Gastrocnemius medialis (tissue), 4 donors: ENCODE data around the gene PLEKHA1. TPM values are rescaled to one million over a fixed set of nuclear protein-coding genes. Genes with fewer than 3 reads are reported as not detected.

Experiments
- ATAC-seq, 2 donors: fragments of 150-250 bp; one replicate each; pipeline ENCODE4 v1.9.1; 2016
- DNase-seq, 2 donors: peaks; one replicate each; pipeline ENCODE4 v3.0.0-alpha.2; 2019
- H3K27ac ChIP-seq, 4 donors: fragments of 200-600 bp; sonication (generic); 1 replicate in 1 of 4; 2 replicates in 3 of 4; pipeline ENCODE4 v1.5.1; 2016 to 2018; ENCODE audit warnings: mild to moderate bottlenecking in 2 of 4, moderate library complexity in 1 of 4
- H3K27me3 ChIP-seq, 3 donors: fragments of 200-600 bp; sonication (generic) in 2 of 3; 1 replicate in 1 of 3; 2 replicates in 2 of 3; pipeline versions ENCODE4 v1.5.1 to v1.6.0; 2016 to 2019; ENCODE audit warnings: mild to moderate bottlenecking in 1 of 3, moderate library complexity in 1 of 3
- H3K36me3 ChIP-seq, 2 donors: fragments of 200-600 bp; sonication (generic) in 1 of 2; one replicate each; pipeline ENCODE4 v1.5.1; 2017 to 2018
- H3K4me1 ChIP-seq, 2 donors: fragments of 200-600 bp; sonication (generic) in 1 of 2; one replicate each; pipeline ENCODE4 v1.5.1; 2016 to 2017; ENCODE audit warnings: mild to moderate bottlenecking in 2 of 2
- H3K4me3 ChIP-seq, 4 donors: fragments of 200-600 bp; sonication (generic) in 3 of 4; 1 replicate in 1 of 4; 2 replicates in 3 of 4; pipeline ENCODE4 v1.5.1; 2016 to 2019; ENCODE audit warnings: mild to moderate bottlenecking in 2 of 4
- H3K9me3 ChIP-seq, 3 donors: fragments of 200-600 bp; sonication (generic) in 2 of 3; 1 replicate in 1 of 3; 2 replicates in 2 of 3; pipeline ENCODE4 v1.5.1; 2016 to 2019
- CTCF ChIP-seq, 5 experiments: fragments of 450-650 bp in 3 of 5; fragments of 200-600 bp in 2 of 5; sonication (generic) in 2 of 5; IDR thresholded peaks in 4 of 5; conservative IDR thresholded peaks in 1 of 5; 1 replicate in 4 of 5; 2 replicates in 1 of 5; pipeline ENCODE4 v1.5.1; 2016 to 2019; ENCODE audit warnings: antibody characterized with exemption in 5 of 5, mild to moderate bottlenecking in 3 of 5, moderate library complexity in 3 of 5
- POLR2A ChIP-seq, 2 donors: fragments of 450-650 bp; IDR thresholded peaks; one replicate each; pipeline ENCODE4 v1.6.1; 2017; ENCODE audit warnings: antibody characterized with exemption in 2 of 2, mild to moderate bottlenecking in 2 of 2, moderate library complexity in 2 of 2
- in situ Hi-C, 4 donors: fragments of 200-750 bp; cut with MboI; loops; one replicate each; pipeline versions ENCODE4 v1.15.0 to v1.8.0; 2017; ENCODE audit warnings: low sequenced_read_pairs in 4 of 4
- intact Hi-C: fragments of 100-400 bp; cut with DNase I; formaldehyde crosslinking; loops from one replicate; pipeline ENCODE4 v1.15.1; 2023; ENCODE audit warnings: low total_unique reads
- total RNA-seq, 4 donors: library from RNA; depleted of rRNA; stranded (reverse); fragments of >200 nt; gene quantifications; one replicate each; pipeline versions ENCODE4 v1.1.0 to v1.2.3, GENCODE V29; 2016

The PLEKHA1 gene
- total RNA-seq, 4 donors from 2014 or later: 33.7 to 54.0 (median 37.8) TPM

- H3K9me3 ChIP-seq: no peaks in the 10 kb centered on the region
- intact Hi-C loops: loop anchor here (10.0 kb wide), 1 partner anchor 98 kb away; the partner anchor contains the start of gene DMBT1
- peaks cover 32 to 34% of the 10 kb centered on the region in 2 donors for H3K4me1 ChIP-seq
- H3K27ac ChIP-seq: no peak overlapping the region
- ATAC-seq (no peak), DNase-seq (no peak)
- no peaks in the 10 kb centered on the region for H3K27me3 ChIP-seq
- TF ChIP-seq CTCF (IDR thresholded peaks at IDR 0.05 in 4 of 5, conservative IDR thresholded peaks at IDR 0.05 in 1 of 5): no peak
- TF ChIP-seq POLR2A (IDR thresholded peaks at IDR 0.05): no peak
- H3K4me3 ChIP-seq: no peak overlapping the region
- in situ Hi-C loops: no loop called here
- no peaks in the 10 kb centered on the region for H3K36me3 ChIP-seq
Measured at GRCh38 chr10:122466951-122467381, 92.5 kb downstream of the PLEKHA1 start.

GRCh38 chr10:122467701-122468100 is 93.2 kb downstream of the PLEKHA1 start:
- Histone ChIP-seq H3K36me3 (no peaks in the 10 kb centered on the region), H3K4me3 (no peak overlapping the region), H3K4me1 (peaks cover 32 to 34% of the 10 kb centered on the region in 2 donors), H3K9me3 (no peaks in the 10 kb centered on the region), H3K27me3 (no peaks in the 10 kb centered on the region), H3K27ac (no peak overlapping the region)
- TF ChIP-seq POLR2A (IDR thresholded peaks at IDR 0.05): no peak
- ATAC-seq (no peak), DNase-seq (no peak)
- in situ Hi-C loops: no loop called here
- intact Hi-C loops: loop anchor here (10.0 kb wide), 1 partner anchor 97 kb away; the partner anchor contains the start of gene DMBT1

- TF ChIP-seq POLR2A (IDR thresholded peaks at IDR 0.05) (no peak), CTCF (IDR thresholded peaks at IDR 0.05 in 4 of 5, conservative IDR thresholded peaks at IDR 0.05 in 1 of 5) (no peak)
- Histone ChIP-seq H3K4me1 (peaks cover 27 to 30% of the 10 kb centered on the region in 2 donors), H3K9me3 (no peaks in the 10 kb centered on the region), H3K4me3 (no peak overlapping the region), H3K36me3 (no peaks in the 10 kb centered on the region), H3K27me3 (no peaks in the 10 kb centered on the region), H3K27ac (peak overlapping the region; percentile 56 to 70 (median 62))
- in situ Hi-C loops (no loop called here), intact Hi-C loops (loop anchor here (10.0 kb wide), 1 partner anchor 96 kb away; the partner anchor contains the start of gene DMBT1)
- peak; percentile 7 to 55 for ATAC-seq
- no peak for DNase-seq
Measured at GRCh38 chr10:122468307-122468925, 93.9 kb downstream of the PLEKHA1 start.

GRCh38 chr10:122468926-122469781 is 94.6 kb downstream of the PLEKHA1 start:
- TF ChIP-seq CTCF (IDR thresholded peaks at IDR 0.05 in 4 of 5, conservative IDR thresholded peaks at IDR 0.05 in 1 of 5): no peak
- TF ChIP-seq POLR2A (IDR thresholded peaks at IDR 0.05): no peak

GRCh38 chr10:122469848-122470247 is 95.3 kb downstream of the PLEKHA1 start:
- H3K27ac ChIP-seq: peak overlapping the region in 3 of 4 donors; percentile 52 to 67 (median 56)
- no peak for ATAC-seq
- H3K4me1 ChIP-seq: peaks cover 24 to 26% of the 10 kb centered on the region in 2 donors

More at GRCh38 chr10:122468926-122469781, 94.6 kb downstream of the PLEKHA1 start:
- intact Hi-C loops: loop anchor here (10.0 kb wide), 1 partner anchor 96 kb away; the partner anchor contains the start of gene DMBT1
- Histone ChIP-seq H3K27ac (peak overlapping the region; percentile 56 to 70 (median 62)), H3K27me3 (no peaks in the 10 kb centered on the region), H3K9me3 (no peaks in the 10 kb centered on the region), H3K4me3 (no peak overlapping the region), H3K4me1 (peaks cover 23 to 26% of the 10 kb centered on the region in 2 donors), H3K36me3 (no peaks in the 10 kb centered on the region)
- peak; percentile 89 to 98 for ATAC-seq
- peak; percentile 45 to 51 for DNase-seq
- in situ Hi-C loops: no loop called here

More at GRCh38 chr10:122469848-122470247, 95.3 kb downstream of the PLEKHA1 start:
- Histone ChIP-seq H3K36me3 (no peaks in the 10 kb centered on the region), H3K4me3 (no peak overlapping the region), H3K27me3 (no peaks in the 10 kb centered on the region), H3K9me3 (no peaks in the 10 kb centered on the region)
- TF ChIP-seq POLR2A (IDR thresholded peaks at IDR 0.05) (no peak), CTCF (IDR thresholded peaks at IDR 0.05 in 4 of 5, conservative IDR thresholded peaks at IDR 0.05 in 1 of 5) (no peak)
- intact Hi-C loops: loop anchor here (10.0 kb wide), 1 partner anchor 95 kb away; the partner anchor contains the start of gene DMBT1
- DNase-seq: no peak
- in situ Hi-C loops: no loop called here
